ENCODE data around the gene ZNF500.

DNA sequence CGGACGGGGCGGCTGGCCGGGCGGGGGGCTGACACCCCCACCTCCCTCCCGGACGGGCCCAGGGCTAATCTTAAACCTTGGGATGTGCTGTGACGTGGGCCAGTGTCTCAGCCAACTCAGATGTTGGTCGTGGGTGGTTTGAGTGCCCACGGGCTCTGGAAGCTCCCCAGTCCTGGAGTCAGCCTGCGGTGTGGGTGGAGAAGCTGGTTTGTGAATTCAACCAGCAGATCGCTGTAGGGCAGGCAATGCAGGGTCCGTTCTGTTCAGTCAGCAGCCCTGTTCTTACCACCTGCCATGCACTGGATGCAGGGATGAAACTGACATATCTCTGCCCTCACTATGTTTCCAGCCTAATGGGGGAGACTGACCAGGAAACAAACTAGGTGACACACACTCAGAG, 8.0 kb upstream of the ZNF500 start:
- TF ChIP-seq, protein P1, sequence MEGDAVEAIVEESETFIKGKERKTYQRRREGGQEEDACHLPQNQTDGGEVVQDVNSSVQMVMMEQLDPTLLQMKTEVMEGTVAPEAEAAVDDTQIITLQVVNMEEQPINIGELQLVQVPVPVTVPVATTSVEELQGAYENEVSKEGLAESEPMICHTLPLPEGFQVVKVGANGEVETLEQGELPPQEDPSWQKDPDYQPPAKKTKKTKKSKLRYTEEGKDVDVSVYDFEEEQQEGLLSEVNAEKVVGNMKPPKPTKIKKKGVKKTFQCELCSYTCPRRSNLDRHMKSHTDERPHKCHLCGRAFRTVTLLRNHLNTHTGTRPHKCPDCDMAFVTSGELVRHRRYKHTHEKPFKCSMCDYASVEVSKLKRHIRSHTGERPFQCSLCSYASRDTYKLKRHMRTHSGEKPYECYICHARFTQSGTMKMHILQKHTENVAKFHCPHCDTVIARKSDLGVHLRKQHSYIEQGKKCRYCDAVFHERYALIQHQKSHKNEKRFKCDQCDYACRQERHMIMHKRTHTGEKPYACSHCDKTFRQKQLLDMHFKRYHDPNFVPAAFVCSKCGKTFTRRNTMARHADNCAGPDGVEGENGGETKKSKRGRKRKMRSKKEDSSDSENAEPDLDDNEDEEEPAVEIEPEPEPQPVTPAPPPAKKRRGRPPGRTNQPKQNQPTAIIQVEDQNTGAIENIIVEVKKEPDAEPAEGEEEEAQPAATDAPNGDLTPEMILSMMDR (IDR thresholded peaks at IDR 0.05) = no peak
- TF ChIP-seq POLR2AphosphoS5 (IDR thresholded peaks at IDR 0.05) = no peak
- no peak for TF ChIP-seq EP300 (IDR thresholded peaks at IDR 0.05)
- TF ChIP-seq POLR2A (IDR thresholded peaks at IDR 0.05) = no peak

Measured in stomach (tissue), 4 donors.